Hematopoietic multipotent progenitor cell (in vitro differentiated cells): Measurements from ENCODE around the gene BLOC1S5. TPM values are rescaled to one million over a fixed set of nuclear protein-coding genes. Genes with fewer than 3 reads are reported as not detected.
A peak's percentile ranks its signal among the peaks of the same experiment; 100 is the strongest.

Source experiments
- DNase-seq, 3 donors: peaks; one replicate each; pipeline ENCODE4 v3.0.0-alpha.2; 2011 to 2015; ENCODE audit warnings: low read depth in 2 of 3, low spot score in 2 of 3
- total RNA-seq: library from RNA; depleted of rRNA; stranded (reverse); fragments of >200 nt; gene quantifications from one replicate; pipeline ENCODE4 v1.2.3, GENCODE V29; 2012

BLOC1S5 gene
- total RNA-seq, result 8.3 TPM

- peak; percentile 87 to 99 (median 98) for DNase-seq
These were observed at the start of gene BLOC1S5 for GRCh38 chr6:8063761-8064637. TSS of gene BLOC1S5 (minus strand) at chr6:8064389. CDS start at chr6:8064376, 13 bp downstream.

GRCh38 chr6:8113131-8113654, 49.0 kb upstream of the BLOC1S5 start:
- DNase-seq, result no peak

- no peak for DNase-seq
These were observed 46.5 kb upstream of the BLOC1S5 start for GRCh38 chr6:8110725-8111124.

GRCh38 chr6:8110117-8110721, 46.0 kb upstream of the BLOC1S5 start:
- DNase-seq, result no peak

GRCh38 chr6:8108759-8109539, 44.8 kb upstream of the BLOC1S5 start:
- DNase-seq, result no peak

GRCh38 chr6:8108031-8108660, 44.0 kb upstream of the BLOC1S5 start:
- DNase-seq, result peak in 2 of 3 donors; percentile 9 to 20

GRCh38 chr6:8105791-8106190, 41.6 kb upstream of the BLOC1S5 start:
- no peak for DNase-seq

- DNase-seq, result no peak
These were observed 39.5 kb upstream of the BLOC1S5 start for GRCh38 chr6:8103726-8104125.

GRCh38 chr6:8102122-8102958, 38.2 kb upstream of the BLOC1S5 start, which contains the start of gene EEF1E1:
TSS of gene EEF1E1 (minus strand) at chr6:8102548. CDS start at chr6:8102521, 27 bp downstream.
- peak; percentile 87 to 97 (median 95) for DNase-seq

- DNase-seq, result no peak
These were observed 36.1 kb upstream of the BLOC1S5 start for GRCh38 chr6:8100159-8100854.

GRCh38 chr6:8090650-8091049, 26.5 kb upstream of the BLOC1S5 start:
- no peak for DNase-seq

- no peak for DNase-seq
These were observed 24.7 kb upstream of the BLOC1S5 start for GRCh38 chr6:8088886-8089285.

- no peak for DNase-seq
These were observed 23.9 kb upstream of the BLOC1S5 start for GRCh38 chr6:8087870-8088754.

GRCh38 chr6:8086755-8087306, 22.6 kb upstream of the BLOC1S5 start:
- DNase-seq, result no peak

GRCh38 chr6:8085053-8085511, 20.9 kb upstream of the BLOC1S5 start:
- DNase-seq, result no peak

- DNase-seq, result no peak
These were observed 20.4 kb upstream of the BLOC1S5 start for GRCh38 chr6:8084586-8084985.
